Measurements from ENCODE around the gene ZNF823.
A peak's percentile ranks its signal among the peaks of the same experiment; 100 is the strongest.
"Not testable (repeated sequence)": the region's sequence is repeated elsewhere in the genome, so short reads cannot be mapped to it uniquely, and the experiment has no call there.

The ZNF823 gene

GRCh38 chr19:11693505-11694499 is 44.9 kb downstream of the ZNF823 start:
- peak overlapping the region; percentile 71 for H3K27ac ChIP-seq
- TF ChIP-seq CTCF (IDR thresholded peaks at IDR 0.05) (peak; percentile 33; the same call in 1 of the 2 replicates), ZFX (IDR thresholded peaks at IDR 0.05; ENCODE audit: borderline replicate concordance) (no peak)

- no peak for TF ChIP-seq CTCF (IDR thresholded peaks at IDR 0.05)
- no peak for TF ChIP-seq ZFX (IDR thresholded peaks at IDR 0.05; ENCODE audit: borderline replicate concordance)
- no peak overlapping the region for H3K27ac ChIP-seq
These were observed 46.5 kb downstream of the ZNF823 start for GRCh38 chr19:11692127-11692790.

- no peak for TF ChIP-seq ZFX (IDR thresholded peaks at IDR 0.05; ENCODE audit: borderline replicate concordance)
- H3K27ac ChIP-seq = no peak overlapping the region
These were observed 52.8 kb downstream of the ZNF823 start for GRCh38 chr19:11685676-11686650.

- TF ChIP-seq CTCF (IDR thresholded peaks at IDR 0.05) (no peak), ZFX (IDR thresholded peaks at IDR 0.05; ENCODE audit: borderline replicate concordance) (no peak)
- no peak overlapping the region for H3K27ac ChIP-seq
These were observed 53.6 kb downstream of the ZNF823 start for GRCh38 chr19:11684987-11685675.

- TF ChIP-seq ZFX (IDR thresholded peaks at IDR 0.05; ENCODE audit: borderline replicate concordance) (no peak), CTCF (IDR thresholded peaks at IDR 0.05) (no peak)
- H3K27ac ChIP-seq = no peak overlapping the region
These were observed 58.0 kb downstream of the ZNF823 start for GRCh38 chr19:11680689-11681302.

- H3K27ac ChIP-seq = no peak overlapping the region
These were observed 60.2 kb downstream of the ZNF823 start for GRCh38 chr19:11678504-11678903.

GRCh38 chr19:11676661-11677600 is 61.8 kb downstream of the ZNF823 start:
- H3K27ac ChIP-seq = not testable (repeated sequence)

More at GRCh38 chr19:11678504-11678903, 60.2 kb downstream of the ZNF823 start:
- no peak for TF ChIP-seq CTCF (IDR thresholded peaks at IDR 0.05)
- TF ChIP-seq ZFX (IDR thresholded peaks at IDR 0.05; ENCODE audit: borderline replicate concordance) = no peak
